NB4 (cell line): ENCODE results near the gene PLEKHG3.

Experiments used
- MYC ChIP-seq: IDR thresholded peaks from 2 replicates; pipeline ENCODE4 v1.6.1; 2011; ENCODE audit warnings: low read depth, low read length
- TF ChIP-seq, protein P1 (sequence below): IDR thresholded peaks from one replicate; pipeline ENCODE4 v1.5.1; 2012; ENCODE audit warnings: low read depth, low read length

DNA sequence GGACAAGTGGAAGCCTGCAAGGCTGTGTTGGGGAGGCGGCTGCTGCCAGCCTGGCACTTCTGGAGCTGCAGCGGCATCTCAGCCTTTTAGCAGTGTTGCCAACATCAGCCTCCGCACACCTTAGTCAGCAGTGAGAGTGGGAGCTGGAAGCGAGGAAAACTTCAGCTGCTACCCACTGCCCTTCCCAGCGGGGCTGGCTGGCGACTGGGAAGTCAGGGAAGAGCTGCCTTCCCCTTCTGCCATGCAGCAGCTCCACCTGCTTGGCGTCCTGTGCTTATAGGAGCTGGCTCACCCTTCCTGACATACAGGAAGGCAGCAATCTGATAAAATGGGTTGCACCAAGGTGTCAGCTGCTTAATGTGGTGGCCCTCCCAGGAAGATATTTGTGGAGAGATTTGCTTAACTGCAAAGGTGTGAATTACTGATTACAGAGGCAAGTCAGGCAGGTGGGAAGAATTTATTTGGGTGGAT lies 15.4 kb upstream of the PLEKHG3 start:
- TF ChIP-seq, protein P1, sequence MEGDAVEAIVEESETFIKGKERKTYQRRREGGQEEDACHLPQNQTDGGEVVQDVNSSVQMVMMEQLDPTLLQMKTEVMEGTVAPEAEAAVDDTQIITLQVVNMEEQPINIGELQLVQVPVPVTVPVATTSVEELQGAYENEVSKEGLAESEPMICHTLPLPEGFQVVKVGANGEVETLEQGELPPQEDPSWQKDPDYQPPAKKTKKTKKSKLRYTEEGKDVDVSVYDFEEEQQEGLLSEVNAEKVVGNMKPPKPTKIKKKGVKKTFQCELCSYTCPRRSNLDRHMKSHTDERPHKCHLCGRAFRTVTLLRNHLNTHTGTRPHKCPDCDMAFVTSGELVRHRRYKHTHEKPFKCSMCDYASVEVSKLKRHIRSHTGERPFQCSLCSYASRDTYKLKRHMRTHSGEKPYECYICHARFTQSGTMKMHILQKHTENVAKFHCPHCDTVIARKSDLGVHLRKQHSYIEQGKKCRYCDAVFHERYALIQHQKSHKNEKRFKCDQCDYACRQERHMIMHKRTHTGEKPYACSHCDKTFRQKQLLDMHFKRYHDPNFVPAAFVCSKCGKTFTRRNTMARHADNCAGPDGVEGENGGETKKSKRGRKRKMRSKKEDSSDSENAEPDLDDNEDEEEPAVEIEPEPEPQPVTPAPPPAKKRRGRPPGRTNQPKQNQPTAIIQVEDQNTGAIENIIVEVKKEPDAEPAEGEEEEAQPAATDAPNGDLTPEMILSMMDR, result no peak
- TF ChIP-seq MYC, result no peak
